GM18858 (cell line): ENCODE results near the gene FYN.

Experiments
- ATAC-seq: cut with Tn5 transposase; IDR thresholded peaks from one replicate; pipeline ENCODE4 v1.9.1; 2021; ENCODE audit not compliant: unreplicated experiment

FYN gene

GRCh38 chr6:111713236-111713635 is 160.0 kb downstream of the FYN start:
- ATAC-seq: no peak

GRCh38 chr6:111711984-111712752 is 161.1 kb downstream of the FYN start:
- no peak for ATAC-seq

DNA sequence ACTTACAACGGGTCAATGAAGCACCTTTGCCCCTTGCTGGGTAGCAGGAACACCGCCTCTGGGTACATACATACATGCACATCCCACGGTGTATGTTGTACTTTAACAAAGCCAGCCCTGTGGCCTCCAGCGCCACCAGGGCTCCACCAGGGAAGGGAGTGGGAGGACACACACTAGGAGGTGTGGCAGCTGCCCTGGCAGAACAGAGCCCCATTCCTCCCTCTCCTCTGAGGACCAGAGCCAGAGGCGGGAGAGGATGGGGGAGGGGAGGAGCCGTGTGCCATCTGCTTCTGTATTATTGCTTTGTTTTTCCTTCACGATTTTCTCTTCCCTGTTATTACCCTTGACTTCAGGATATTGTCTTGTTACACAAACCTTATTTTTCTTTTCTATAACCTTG is 161.8 kb downstream of the FYN start:
- ATAC-seq: no peak

DNA sequence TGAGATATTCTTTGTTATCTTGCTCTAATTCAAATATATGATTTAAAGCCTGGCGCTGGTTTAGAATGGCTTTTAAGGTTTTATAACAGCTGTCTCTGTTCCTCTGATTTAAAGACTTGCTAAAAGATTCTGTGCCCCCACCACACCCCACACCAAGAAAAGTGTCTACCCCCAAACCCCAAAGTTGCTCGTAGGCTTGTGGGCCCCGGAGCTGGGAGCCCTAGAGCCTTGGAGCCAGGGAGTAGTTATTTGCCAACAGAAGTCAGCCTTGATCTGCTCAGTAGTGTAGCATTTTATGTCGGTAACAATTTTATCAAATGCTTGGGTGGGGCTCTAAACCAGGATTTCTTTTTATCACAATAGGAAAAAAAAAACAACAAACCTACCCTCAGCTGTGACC is 162.3 kb downstream of the FYN start:
- ATAC-seq: no peak

GRCh38 chr6:111710439-111710838 is 162.8 kb downstream of the FYN start:
- ATAC-seq: no peak

DNA sequence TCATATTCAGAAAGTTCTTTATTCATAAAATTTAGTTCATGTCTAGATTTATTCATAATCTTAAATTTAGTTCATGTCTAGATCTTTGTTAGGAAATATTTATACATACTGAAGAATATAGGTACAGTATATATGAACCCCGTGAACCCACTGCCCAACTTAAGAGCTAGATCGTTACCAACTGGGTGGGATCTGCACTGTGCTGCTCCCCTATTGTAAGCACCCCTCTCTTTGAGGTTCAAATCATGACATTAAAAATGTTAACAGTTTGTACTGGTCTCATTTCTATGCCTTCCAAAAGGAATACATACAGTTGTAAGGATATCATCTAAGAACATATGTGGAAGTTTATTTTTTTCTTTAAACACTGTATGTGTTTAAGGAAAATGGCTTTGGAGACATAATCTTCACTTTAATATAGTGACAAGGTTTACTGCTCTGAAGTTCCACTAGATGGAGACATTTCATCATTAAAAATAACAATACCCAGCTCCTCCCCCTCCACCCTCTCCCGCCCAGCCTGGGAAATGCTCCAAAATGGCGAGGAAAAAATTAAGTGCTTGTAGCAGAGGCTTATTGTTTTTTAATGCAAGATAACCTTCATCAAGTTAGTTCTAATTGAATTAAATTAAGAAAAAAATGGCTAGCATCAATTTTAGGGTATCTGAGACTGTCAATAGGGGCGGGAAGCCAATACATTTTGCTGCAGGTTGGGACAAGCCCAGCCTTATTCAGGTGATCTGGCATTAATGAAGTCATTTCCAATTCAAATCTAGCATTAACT is 163.4 kb downstream of the FYN start:
- ATAC-seq: peak; percentile 96

- ATAC-seq: no peak
These were observed 164.1 kb downstream of the FYN start for GRCh38 chr6:111709201-111709600.

GRCh38 chr6:111707773-111708172 is 165.5 kb downstream of the FYN start:
- no peak for ATAC-seq

- ATAC-seq: no peak
These were observed 166.3 kb downstream of the FYN start for GRCh38 chr6:111706841-111707391.

GRCh38 chr6:111703723-111704122 is 169.5 kb downstream of the FYN start:
- ATAC-seq: no peak

GRCh38 chr6:111702268-111702667 is 171.0 kb downstream of the FYN start:
- no peak for ATAC-seq

- ATAC-seq: no peak
These were observed 172.1 kb downstream of the FYN start for GRCh38 chr6:111701146-111701545.

DNA sequence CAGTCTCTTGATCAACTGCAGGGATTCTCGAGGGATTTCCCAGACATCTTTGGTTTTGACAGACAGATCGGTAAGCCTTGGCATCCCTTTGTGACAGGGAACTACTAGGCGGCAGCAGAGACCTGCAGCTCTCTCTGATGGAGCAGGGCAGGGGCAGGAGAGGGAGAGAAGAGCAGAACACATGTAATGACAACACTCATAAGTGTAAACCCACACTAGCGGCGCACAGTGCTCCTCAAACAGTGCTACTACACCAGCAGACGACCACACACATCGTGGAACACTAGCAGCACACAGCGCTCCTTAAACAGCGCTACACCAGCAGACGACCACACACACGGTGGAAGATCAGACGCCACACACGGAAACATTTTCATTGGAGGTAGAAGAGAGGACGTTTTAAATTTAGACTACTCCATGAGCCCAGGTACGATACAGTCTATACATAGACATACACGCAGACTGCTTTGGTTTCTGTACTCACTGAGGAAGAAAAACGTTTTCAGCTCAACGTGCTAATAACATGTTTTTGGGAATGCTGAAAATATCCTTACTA is 173.0 kb downstream of the FYN start:
- no peak for ATAC-seq

DNA sequence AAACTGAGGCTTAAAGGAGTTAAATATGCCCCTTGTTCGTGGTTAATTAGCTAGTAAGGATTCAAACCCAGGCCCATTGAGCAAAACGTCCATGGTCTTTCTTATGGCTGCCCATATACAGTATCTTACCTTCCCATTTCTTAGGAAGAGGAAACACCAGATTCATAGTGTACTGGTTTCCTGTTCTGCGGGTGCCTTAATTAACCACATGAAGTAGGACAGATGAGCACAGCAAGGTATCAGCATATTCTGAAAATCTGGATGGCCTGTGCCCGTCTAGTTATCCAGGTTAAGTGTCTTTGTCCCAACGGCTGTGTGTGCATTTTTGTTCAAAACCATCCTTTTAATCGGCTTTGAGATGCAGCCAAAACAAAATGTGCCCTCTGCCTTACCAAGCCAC is 174.1 kb downstream of the FYN start:
- ATAC-seq: no peak

DNA sequence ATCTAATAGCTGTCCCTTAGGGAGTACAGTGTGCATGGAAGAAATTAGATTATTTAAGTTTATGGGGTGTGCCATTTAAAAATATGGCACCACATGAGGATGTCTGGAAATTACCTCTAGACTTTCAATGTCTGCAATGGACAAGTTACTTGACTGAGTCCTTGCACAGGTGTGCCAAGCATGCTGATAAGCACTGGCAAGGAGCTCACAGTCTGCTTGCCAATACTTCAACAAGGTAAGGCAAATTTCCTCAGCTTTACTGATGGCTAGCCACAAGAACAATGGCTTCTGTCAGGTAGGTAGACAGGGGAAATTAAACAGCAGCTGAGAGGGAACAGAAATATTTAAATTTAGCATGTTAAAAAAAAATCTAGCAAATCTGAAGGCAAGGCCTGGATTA is 176.4 kb downstream of the FYN start:
- no peak for ATAC-seq

GRCh38 chr6:111692327-111693164 is 180.7 kb downstream of the FYN start:
- no peak for ATAC-seq

GRCh38 chr6:111691345-111692225 is 181.7 kb downstream of the FYN start:
- ATAC-seq: no peak

DNA sequence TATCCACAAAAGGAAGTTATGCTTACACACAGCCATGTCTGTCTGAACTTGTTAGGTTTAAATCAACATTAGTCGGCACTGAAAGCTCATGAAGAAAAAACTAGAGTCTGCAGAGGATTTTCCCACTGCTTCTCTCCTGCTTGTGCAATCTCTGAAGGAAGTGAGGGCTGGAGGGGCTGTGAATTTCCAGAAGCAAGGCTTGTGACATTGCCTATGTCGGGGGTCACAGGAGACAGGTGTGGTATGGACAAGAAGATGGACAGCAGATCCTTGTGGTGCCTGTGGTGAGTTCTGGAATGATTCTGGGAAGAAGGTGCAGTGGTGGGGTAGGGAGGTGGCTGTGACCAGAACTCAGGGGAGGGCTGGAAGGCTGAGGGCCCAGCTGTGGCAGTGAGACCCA is 183.3 kb downstream of the FYN start:
- no peak for ATAC-seq

DNA sequence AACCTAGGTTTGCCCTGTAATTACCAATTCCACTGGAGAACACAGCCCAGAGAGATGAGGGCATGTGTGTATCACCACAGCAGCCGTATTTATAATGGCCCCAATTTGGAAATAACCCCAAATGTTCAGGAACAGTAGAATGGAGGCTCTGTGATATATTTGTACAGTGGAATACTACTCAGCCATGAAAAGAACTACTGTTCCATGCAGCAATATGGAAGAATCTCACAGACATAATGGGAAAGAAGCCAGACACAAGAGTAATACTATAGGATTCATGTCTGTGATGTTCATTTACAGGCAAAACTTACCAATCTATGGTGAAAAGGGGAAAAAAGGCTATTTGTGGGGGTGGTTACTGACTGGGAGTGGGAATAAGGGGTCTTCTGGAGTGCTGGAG is 183.8 kb downstream of the FYN start:
- no peak for ATAC-seq

DNA sequence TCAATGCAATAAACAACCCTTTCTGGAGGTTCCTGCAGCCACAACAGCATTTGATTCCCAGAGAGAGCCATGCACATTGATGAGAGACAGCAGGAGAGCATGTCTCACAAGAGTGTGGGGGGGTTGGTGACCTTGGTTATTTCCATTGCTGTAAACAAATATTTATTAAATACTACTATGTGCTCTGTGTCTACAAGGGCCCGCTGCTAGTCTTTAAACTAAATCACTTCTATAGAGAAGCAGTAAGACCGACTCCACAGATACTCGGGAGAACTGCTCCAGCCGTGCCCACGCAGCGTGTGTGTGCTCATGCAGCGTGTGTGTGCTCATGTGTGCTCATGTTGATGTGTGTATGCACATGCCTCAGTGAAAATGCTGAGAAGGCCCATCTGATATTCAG is 184.9 kb downstream of the FYN start:
- no peak for ATAC-seq
